T-helper 9 cell (primary cell): Measurements from ENCODE around the gene TIPARP.
"Not testable (repeated sequence)": the region's sequence is repeated elsewhere in the genome, so short reads cannot be mapped to it uniquely, and the experiment has no call there.

Source experiments
- DNase-seq: peaks from one replicate; pipeline ENCODE4 v3.0.0-alpha.2; 2020

TIPARP gene

GRCh38 chr3:156648086-156648485 lies 26.3 kb upstream of the TIPARP start:
- DNase-seq = no peak

- no peak for DNase-seq
Observed at GRCh38 chr3:156649681-156650080, 24.7 kb upstream of the TIPARP start.

GRCh38 chr3:156652661-156653060 lies 21.7 kb upstream of the TIPARP start:
- DNase-seq = not testable (repeated sequence)

GRCh38 chr3:156654834-156655233 lies 19.6 kb upstream of the TIPARP start:
- DNase-seq = no peak

- no peak for DNase-seq
Observed at GRCh38 chr3:156655819-156656550, 18.4 kb upstream of the TIPARP start.

GRCh38 chr3:156657440-156657839 lies 16.9 kb upstream of the TIPARP start:
- no peak for DNase-seq

GRCh38 chr3:156657862-156658731 lies 16.3 kb upstream of the TIPARP start:
- DNase-seq = no peak

- DNase-seq = no peak
Observed at GRCh38 chr3:156658732-156659090, 15.7 kb upstream of the TIPARP start.

GRCh38 chr3:156659260-156659659 lies 15.1 kb upstream of the TIPARP start:
- no peak for DNase-seq

GRCh38 chr3:156661155-156661554 lies 13.2 kb upstream of the TIPARP start:
- DNase-seq = no peak

- DNase-seq = no peak
Observed at GRCh38 chr3:156664011-156664830, 10.2 kb upstream of the TIPARP start.

GRCh38 chr3:156664831-156665178 lies 9.6 kb upstream of the TIPARP start:
- DNase-seq = no peak

GRCh38 chr3:156665291-156665690 lies 9.1 kb upstream of the TIPARP start:
- no peak for DNase-seq

- DNase-seq = no peak
Observed at GRCh38 chr3:156666073-156666472, 8.3 kb upstream of the TIPARP start.

- DNase-seq = no peak
Observed at GRCh38 chr3:156668073-156668763, 6.2 kb upstream of the TIPARP start.

GRCh38 chr3:156670077-156670476 lies 4.3 kb upstream of the TIPARP start:
- DNase-seq = no peak

GRCh38 chr3:156670652-156671051 lies 3.7 kb upstream of the TIPARP start:
- DNase-seq = no peak

GRCh38 chr3:156673732-156674045 lies 701 bp upstream of the TIPARP start:
- DNase-seq = no peak

- DNase-seq = peak; percentile 28
Observed at GRCh38 chr3:156674911-156675829, 780 bp downstream of the TIPARP start.

GRCh38 chr3:156675830-156676767 lies 1.7 kb downstream of the TIPARP start:
- peak; percentile 17 for DNase-seq
